H9 (cell line): Measurements from ENCODE around the gene ITPR1. TPM values are rescaled to one million over a fixed set of nuclear protein-coding genes. Genes with fewer than 3 reads are reported as not detected.
A peak's percentile ranks its signal among the peaks of the same experiment; 100 is the strongest.

ENCODE experiments used
- DNase-seq: peaks from one replicate; pipeline ENCODE4 v3.0.0-alpha.2; 2017
- H2AFZ ChIP-seq: one replicate; pipeline ENCODE4 v1.6.1; 2013; ENCODE audit warnings: mild to moderate bottlenecking, low read length, control low read depth, moderate library complexity
- H2AK5ac ChIP-seq: 2 replicates; pipeline ENCODE4 v1.6.1; 2013; ENCODE audit warnings: low read length, control low read depth, mixed read lengths; ENCODE audit not compliant: insufficient read length
- H2BK120ac ChIP-seq: one replicate; pipeline ENCODE4 v1.6.1; 2013; ENCODE audit warnings: low read depth, mild to moderate bottlenecking, low read length, control low read depth, inconsistent platforms; ENCODE audit not compliant: poor library complexity, severe bottlenecking
- H2BK12ac ChIP-seq: 2 replicates; pipeline ENCODE4 v1.6.1; 2013; ENCODE audit warnings: low read length, control low read depth, mixed read lengths, low read depth; ENCODE audit not compliant: insufficient read length
- H2BK15ac ChIP-seq: 2 replicates; pipeline ENCODE4 v1.6.1; 2013; ENCODE audit warnings: low read depth, low read length, control low read depth
- H2BK20ac ChIP-seq: one replicate; pipeline ENCODE4 v1.6.1; 2013; ENCODE audit warnings: low read depth, mild to moderate bottlenecking, low read length, control low read depth, inconsistent platforms; ENCODE audit not compliant: poor library complexity, severe bottlenecking
- H2BK5ac ChIP-seq: 2 replicates; pipeline ENCODE4 v1.6.1; 2013; ENCODE audit warnings: low read length, control low read depth, mixed read lengths; ENCODE audit not compliant: insufficient read length
- H3K14ac ChIP-seq: 2 replicates; pipeline ENCODE4 v1.6.1; 2013; ENCODE audit warnings: low read length, control low read depth; ENCODE audit not compliant: insufficient read depth
- H3K18ac ChIP-seq: 2 replicates; pipeline ENCODE4 v1.6.1; 2013; ENCODE audit warnings: low read depth, mild to moderate bottlenecking, mixed read lengths, low read length, control low read depth; ENCODE audit not compliant: insufficient read length
- H3K23ac ChIP-seq: 2 replicates; pipeline ENCODE4 v1.6.1; 2013; ENCODE audit warnings: low read length, control low read depth, mixed read lengths, low read depth; ENCODE audit not compliant: insufficient read length
- H3K23me2 ChIP-seq: 2 replicates; pipeline ENCODE4 v1.6.1; 2013; ENCODE audit warnings: low read depth, mild to moderate bottlenecking, mixed read lengths, low read length, control low read depth; ENCODE audit not compliant: insufficient read length, poor library complexity, severe bottlenecking
- H3K27ac ChIP-seq: 2 replicates; pipeline ENCODE4 v1.5.1; 2013; ENCODE audit warnings: low read length, control low read depth, mixed read lengths, low read depth; ENCODE audit not compliant: insufficient read length
- H3K27me3 ChIP-seq: 2 replicates; pipeline ENCODE4 v1.6.1; 2013; ENCODE audit warnings: low read length, control low read depth, inconsistent platforms; ENCODE audit not compliant: insufficient read depth
- H3K4ac ChIP-seq: 2 replicates; pipeline ENCODE4 v1.6.1; 2013; ENCODE audit warnings: low read depth, mild to moderate bottlenecking, control low read depth, inconsistent platforms, low read length, moderate library complexity
- H3K4me1 ChIP-seq: 2 replicates; pipeline ENCODE4 v1.6.1; 2013; ENCODE audit warnings: low read length, control low read depth, inconsistent platforms; ENCODE audit not compliant: insufficient read depth
- H3K4me2 ChIP-seq: 2 replicates; pipeline ENCODE4 v1.6.1; 2013; ENCODE audit warnings: low read length, control low read depth, mixed read lengths; ENCODE audit not compliant: insufficient read length, insufficient read depth
- H3K56ac ChIP-seq: 2 replicates; pipeline ENCODE4 v1.6.1; 2013; ENCODE audit warnings: low read depth, mild to moderate bottlenecking, mixed read lengths, low read length, control low read depth; ENCODE audit not compliant: insufficient read length
- H3K79me1 ChIP-seq: 2 replicates; pipeline ENCODE4 v1.6.1; 2013; ENCODE audit warnings: low read depth, mild to moderate bottlenecking, moderate library complexity, low read length, control low read depth, inconsistent platforms; ENCODE audit not compliant: insufficient read depth, poor library complexity, severe bottlenecking
- H3K79me2 ChIP-seq: 2 replicates; pipeline ENCODE4 v1.6.1; 2013; ENCODE audit warnings: low read length, control low read depth, inconsistent platforms; ENCODE audit not compliant: insufficient read depth
- H3K9ac ChIP-seq: 2 replicates; pipeline ENCODE4 v1.6.1; 2013; ENCODE audit warnings: low read length, control low read depth, mixed read lengths; ENCODE audit not compliant: insufficient read length; ENCODE audit errors: extremely low read depth
- H3K9me3 ChIP-seq: one replicate; pipeline ENCODE4 v1.6.1; 2013; ENCODE audit warnings: low read depth, low read length, inconsistent platforms; ENCODE audit not compliant: control insufficient read depth
- H3T11ph ChIP-seq: one replicate; pipeline ENCODE4 v1.6.1; 2013; ENCODE audit warnings: mild to moderate bottlenecking, low read length, control low read depth, inconsistent platforms
- H4K20me1 ChIP-seq: one replicate; pipeline ENCODE4 v1.6.1; 2013; ENCODE audit not compliant: control insufficient read depth, insufficient read length, insufficient read depth
- H4K5ac ChIP-seq: 2 replicates; pipeline ENCODE4 v1.6.1; 2013; ENCODE audit warnings: low read depth, mild to moderate bottlenecking, mixed read lengths, low read length, control low read depth; ENCODE audit not compliant: insufficient read length
- H4K8ac ChIP-seq: replicated peaks from 2 replicates; pipeline ENCODE4 v1.6.1; 2013; ENCODE audit warnings: low read length, control low read depth, mixed read lengths, low read depth; ENCODE audit not compliant: insufficient read length
- H4K91ac ChIP-seq: 2 replicates; pipeline ENCODE4 v1.6.1; 2013; ENCODE audit warnings: low read depth, mild to moderate bottlenecking, moderate library complexity, mixed read lengths, low read length, control low read depth; ENCODE audit not compliant: insufficient read length
- H3K27ac Mint-ChIP-seq, 3 experiments: 2 replicates in 2 of 3; 3 replicates in 1 of 3; pipeline ENCODE4 v1.8.0; 2020 to 2021; ENCODE audit warnings: mixed read lengths in 3 of 3, mild to moderate bottlenecking in 1 of 3, moderate library complexity in 1 of 3
- H3K27me3 Mint-ChIP-seq: 2 replicates; pipeline ENCODE4 v1.8.0; 2021; ENCODE audit warnings: low read depth, mild to moderate bottlenecking, moderate library complexity, mixed read lengths
- H3K36me3 Mint-ChIP-seq, 3 experiments: 2 replicates in 2 of 3; 3 replicates in 1 of 3; pipeline ENCODE4 v1.8.0; 2020 to 2021; ENCODE audit warnings: low read depth in 3 of 3, mixed read lengths in 3 of 3; ENCODE audit not compliant: insufficient read depth in 1 of 3
- H3K4me1 Mint-ChIP-seq, 2 experiments: 2 replicates each; pipeline ENCODE4 v1.8.0; 2020; ENCODE audit warnings: mixed read lengths in 2 of 2
- H3K4me3 Mint-ChIP-seq, 2 experiments: 2 replicates in 1 of 2; 3 replicates in 1 of 2; pipeline ENCODE4 v1.8.0; 2020 to 2021; ENCODE audit warnings: mild to moderate bottlenecking in 2 of 2, mixed read lengths in 2 of 2, moderate library complexity in 1 of 2
- H3K9me3 Mint-ChIP-seq, 2 experiments: 2 replicates in 1 of 2; 3 replicates in 1 of 2; pipeline ENCODE4 v1.8.0; 2020; ENCODE audit warnings: mild to moderate bottlenecking in 2 of 2, mixed read lengths in 2 of 2, moderate library complexity in 1 of 2
- CTCF ChIP-seq: fragments of 200-600 bp; sonication (generic); conservative IDR thresholded peaks from 3 replicates; pipeline ENCODE4 v1.8.0; 2021; ENCODE audit warnings: antibody characterized with exemption, mild to moderate bottlenecking
- WGBS: extraction: QIAGEN DNeasy Blood & Tissue Kit; methylation state at CpG from one replicate; pipeline ENCODE4 v1.1.7; 2013; ENCODE audit warnings: missing lambda C conversion rate, low lambda C conversion rate, mixed read lengths; ENCODE audit not compliant: insufficient read length; ENCODE audit errors: extremely low coverage; 5-methylcytosine and 5-hydroxymethylcytosine counted together
- total RNA-seq: library from RNA; stranded (reverse); gene quantifications from 2 replicates; pipeline ENCODE4 v1.2.1, GENCODE V29; 2021

ITPR1 gene
- total RNA-seq, 1 experiment from 2014 or later: 4.2 TPM

GRCh38 chr3:4633078-4634004 is 140.2 kb downstream of the ITPR1 start:
- DNase-seq: no peak
- no peak overlapping the region for H3K4me3 Mint-ChIP-seq
- H3K4me1 ChIP-seq: no peaks in the 10 kb centered on the region
- H3K4me2 ChIP-seq: no peak overlapping the region
- no peak overlapping the region for H3K9ac ChIP-seq
- H3K79me1 ChIP-seq: no peaks in the 10 kb centered on the region
- H3K56ac ChIP-seq: no peak overlapping the region
- no peak overlapping the region for H4K5ac ChIP-seq
- no peak overlapping the region for H3T11ph ChIP-seq
- H3K4me1 Mint-ChIP-seq: peaks cover 0 to 2% of the 10 kb centered on the region in 2 experiments; a peak in 2 of 4 replicates
- no peak overlapping the region for H2BK12ac ChIP-seq
- no peaks in the 10 kb centered on the region for H4K20me1 ChIP-seq
- H2AK5ac ChIP-seq: no peak overlapping the region
- no peak overlapping the region for H3K23ac ChIP-seq
- TF ChIP-seq CTCF: peak; percentile 90
- H3K27ac Mint-ChIP-seq: no peak overlapping the region; a peak in 2 of 7 replicates
- no peaks in the 10 kb centered on the region for H3K9me3 Mint-ChIP-seq
- no peak overlapping the region for H2BK5ac ChIP-seq
- H3K27me3 Mint-ChIP-seq: no peaks in the 10 kb centered on the region
- no peak overlapping the region for H3K4ac ChIP-seq
- H3K79me2 ChIP-seq: no peaks in the 10 kb centered on the region
- no peak overlapping the region for H2BK15ac ChIP-seq
- no peaks in the 10 kb centered on the region for H3K23me2 ChIP-seq
- no peak overlapping the region for H2BK20ac ChIP-seq
- no peak overlapping the region for H4K91ac ChIP-seq
- H3K27me3 ChIP-seq: no peaks in the 10 kb centered on the region
- H2BK120ac ChIP-seq: no peak overlapping the region
- no peak overlapping the region for H3K14ac ChIP-seq
- H3K36me3 Mint-ChIP-seq: no peaks in the 10 kb centered on the region
- H3K9me3 ChIP-seq: no peaks in the 10 kb centered on the region
- H3K18ac ChIP-seq: no peak overlapping the region
- no peak overlapping the region for H3K27ac ChIP-seq
- no peak overlapping the region for H2AFZ ChIP-seq
- no CpG with 5 or more reads among the region's 10 CpGs for WGBS
- no peak overlapping the region for H4K8ac ChIP-seq
